Renal cortex interstitium (tissue), 11 donors: ENCODE data around the gene FADS1. TPM values are rescaled to one million over a fixed set of nuclear protein-coding genes. Genes with fewer than 3 reads are reported as not detected.

Source experiments
- DNase-seq, 11 donors: peaks; one replicate each; pipeline ENCODE4 v3.0.0-alpha.2; 2013; ENCODE audit warnings: low read depth in 9 of 11, low spot score in 4 of 11; ENCODE audit errors: extremely low read depth in 1 of 11
- polyA plus RNA-seq, 3 donors: library from polyadenylated mRNA; unstranded; fragments of 120-200 nt; gene quantifications; one replicate each; pipeline ENCODE4 v1.2.1, GENCODE V29; 2013; ENCODE audit not compliant: insufficient read length in 3 of 3

The FADS1 gene
- polyA plus RNA-seq, 3 donors, result 52.2 to 54.9 (median 54.7) TPM

DNA sequence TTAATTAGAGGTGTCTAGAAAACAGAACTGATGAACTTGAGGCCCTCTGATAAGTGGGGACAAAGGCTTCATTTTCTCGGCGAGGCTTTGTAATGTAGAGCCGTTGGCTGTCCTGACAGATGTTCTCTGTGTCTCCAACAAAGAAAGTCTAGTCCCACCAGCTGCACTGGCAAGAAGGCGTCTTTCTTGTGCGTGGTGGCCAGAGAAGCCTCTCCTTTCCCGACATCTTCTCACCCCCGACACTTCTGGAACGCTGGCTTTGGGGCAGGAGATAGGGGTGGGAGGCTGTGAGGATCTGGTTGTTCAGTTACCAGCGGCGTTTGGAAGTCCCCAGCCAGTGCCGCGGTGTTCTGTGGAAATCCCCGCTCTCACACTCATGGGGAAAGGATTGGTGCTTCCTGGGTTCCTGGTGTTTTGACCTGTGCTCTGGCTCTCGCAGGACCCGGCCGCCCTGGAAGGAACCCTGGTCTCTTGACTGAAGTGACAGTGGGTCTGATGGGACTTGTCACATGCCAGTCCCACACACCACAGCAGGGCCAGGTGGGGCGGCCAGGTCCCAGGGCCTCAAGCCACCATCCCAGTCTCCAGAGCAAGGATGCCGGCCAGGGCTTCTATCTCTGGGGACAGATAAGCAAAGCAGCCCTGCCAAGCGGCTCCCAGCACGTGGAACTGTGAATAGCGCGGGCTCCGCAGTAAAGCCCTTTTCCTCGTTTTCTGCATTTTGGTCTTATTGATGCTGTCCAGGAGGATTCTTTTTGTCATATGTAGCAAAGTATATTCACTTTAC lies 34.5 kb upstream of the FADS1 start:
- no peak for DNase-seq

GRCh38 chr11:61850687-61851086 lies 33.9 kb upstream of the FADS1 start:
- DNase-seq, result no peak

DNA sequence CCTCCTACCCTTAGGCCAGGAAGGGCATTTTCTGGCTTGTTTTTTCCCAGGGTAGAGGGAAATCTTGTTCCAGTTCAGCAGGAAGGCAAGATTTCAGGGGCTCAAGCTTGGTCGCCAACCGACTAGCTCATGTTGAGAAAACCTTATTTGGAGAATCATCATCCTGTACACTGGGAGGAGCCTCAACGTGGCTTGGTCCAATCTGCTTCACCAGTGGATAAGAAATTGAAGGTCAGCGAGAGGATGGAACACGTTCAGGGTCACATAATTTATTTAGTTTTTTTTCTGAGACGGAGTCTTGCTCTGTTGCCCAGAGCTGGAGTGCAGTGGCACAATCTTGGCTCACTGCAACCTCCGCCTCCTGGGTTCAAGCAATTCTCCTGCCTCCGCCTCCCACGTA lies 31.8 kb upstream of the FADS1 start:
- DNase-seq, result no peak

DNA sequence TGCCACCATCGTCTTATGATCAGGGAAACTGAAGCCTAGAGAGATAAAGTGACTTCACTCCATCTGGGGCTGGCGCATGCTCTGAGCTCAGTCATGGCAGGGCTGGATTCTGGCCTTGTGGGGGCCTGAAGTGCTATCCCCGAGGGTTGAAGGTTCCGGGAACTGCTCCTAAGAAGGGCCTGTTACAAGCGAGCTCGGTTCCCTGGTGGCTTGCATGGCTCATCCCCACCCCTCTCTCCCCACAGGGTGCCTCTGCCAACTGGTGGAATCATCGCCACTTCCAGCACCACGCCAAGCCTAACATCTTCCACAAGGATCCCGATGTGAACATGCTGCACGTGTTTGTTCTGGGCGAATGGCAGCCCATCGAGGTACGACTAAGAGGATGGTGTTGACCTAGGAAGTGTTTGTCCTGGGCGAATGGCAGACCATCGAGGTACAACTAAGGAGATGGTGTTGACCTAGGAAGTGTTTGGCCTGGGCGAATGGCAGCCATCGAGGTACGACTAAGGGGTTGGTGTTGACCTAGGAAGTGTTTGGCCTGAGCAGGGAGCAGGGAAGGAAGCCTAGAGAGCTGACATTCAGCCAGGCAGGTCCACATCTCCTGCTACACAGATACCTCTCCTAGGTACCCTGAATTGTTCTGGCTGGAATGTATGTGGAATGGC lies 31.2 kb upstream of the FADS1 start:
- DNase-seq, result no peak

DNA sequence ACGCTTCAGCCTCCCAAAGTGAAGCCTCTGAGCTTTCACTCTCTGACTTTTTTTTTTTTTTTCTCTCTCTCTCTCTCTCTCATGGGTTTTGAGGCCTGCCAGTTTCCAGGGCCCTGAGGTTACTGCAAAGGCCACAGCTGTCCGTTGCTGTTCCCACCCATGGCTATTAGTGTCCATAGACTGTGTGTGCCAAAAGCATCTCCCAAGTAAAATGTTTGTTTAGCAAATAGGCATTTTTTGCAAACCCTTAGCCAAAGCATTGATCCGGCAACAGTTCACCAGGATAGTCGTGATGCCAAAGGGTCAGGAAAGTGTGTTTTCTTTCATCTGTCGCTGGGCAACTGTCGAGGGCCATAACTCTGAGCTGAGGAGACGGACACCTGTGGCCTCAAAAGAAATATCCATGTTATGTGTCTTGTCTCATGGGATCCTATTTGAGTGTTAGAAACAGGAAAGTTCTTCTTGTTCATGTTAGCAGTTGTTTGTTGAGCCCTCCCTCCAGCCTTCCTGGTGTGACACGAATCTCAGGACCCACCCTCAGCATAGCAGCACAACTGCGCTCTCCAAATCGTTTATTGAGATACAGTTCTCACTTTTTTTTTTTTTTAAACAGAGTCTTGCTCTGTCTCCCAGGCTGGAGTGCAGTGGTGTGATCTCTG lies 29.7 kb upstream of the FADS1 start:
- DNase-seq, result no peak

DNA sequence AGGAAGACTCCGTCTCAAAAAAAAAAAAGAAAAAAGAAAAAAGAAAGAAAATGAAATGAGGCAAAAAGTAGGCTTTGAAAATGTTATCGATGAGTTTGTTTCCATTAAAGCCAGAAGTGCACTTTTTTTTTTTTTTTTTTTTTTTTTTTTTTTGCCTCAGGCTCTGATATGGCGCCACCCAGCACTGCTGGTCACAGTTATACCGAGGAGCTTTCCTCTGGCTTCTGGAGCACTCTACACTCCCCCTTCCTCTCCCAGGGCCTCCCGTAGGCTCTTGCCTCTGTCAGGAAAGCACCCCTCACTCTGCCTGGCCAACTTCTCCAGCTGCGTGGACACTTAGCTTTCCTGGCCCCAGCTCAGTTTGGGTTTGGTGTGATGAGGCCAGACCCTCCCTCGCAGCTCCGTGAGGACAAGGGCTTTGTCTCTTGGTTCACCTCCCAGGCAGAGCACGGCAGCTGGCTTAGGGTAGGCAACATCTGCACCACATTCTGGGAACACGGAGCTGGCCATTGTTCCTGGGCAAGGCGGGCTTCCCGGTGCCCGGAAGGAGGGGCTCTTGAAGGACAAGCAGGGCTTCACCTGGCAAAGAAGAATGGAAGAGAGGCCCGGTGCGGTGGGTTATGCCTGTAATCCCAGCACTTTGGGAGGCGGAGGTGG lies 28.2 kb upstream of the FADS1 start:
- DNase-seq, result no peak

DNA sequence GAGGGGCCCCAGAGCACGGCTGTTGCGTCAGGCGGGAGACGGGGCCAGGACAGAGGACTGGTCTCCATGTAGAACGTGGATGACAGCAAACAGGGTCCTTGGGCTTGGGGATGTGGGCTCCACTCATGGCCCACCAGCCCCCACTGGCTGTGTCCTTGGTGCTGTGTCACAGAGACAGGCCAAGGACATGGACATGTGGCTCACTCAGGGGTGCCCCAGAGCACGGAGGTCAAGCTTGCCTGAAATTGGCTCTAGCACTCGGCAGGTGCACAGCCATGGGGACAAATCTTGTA lies 25.7 kb upstream of the FADS1 start:
- DNase-seq, result no peak

DNA sequence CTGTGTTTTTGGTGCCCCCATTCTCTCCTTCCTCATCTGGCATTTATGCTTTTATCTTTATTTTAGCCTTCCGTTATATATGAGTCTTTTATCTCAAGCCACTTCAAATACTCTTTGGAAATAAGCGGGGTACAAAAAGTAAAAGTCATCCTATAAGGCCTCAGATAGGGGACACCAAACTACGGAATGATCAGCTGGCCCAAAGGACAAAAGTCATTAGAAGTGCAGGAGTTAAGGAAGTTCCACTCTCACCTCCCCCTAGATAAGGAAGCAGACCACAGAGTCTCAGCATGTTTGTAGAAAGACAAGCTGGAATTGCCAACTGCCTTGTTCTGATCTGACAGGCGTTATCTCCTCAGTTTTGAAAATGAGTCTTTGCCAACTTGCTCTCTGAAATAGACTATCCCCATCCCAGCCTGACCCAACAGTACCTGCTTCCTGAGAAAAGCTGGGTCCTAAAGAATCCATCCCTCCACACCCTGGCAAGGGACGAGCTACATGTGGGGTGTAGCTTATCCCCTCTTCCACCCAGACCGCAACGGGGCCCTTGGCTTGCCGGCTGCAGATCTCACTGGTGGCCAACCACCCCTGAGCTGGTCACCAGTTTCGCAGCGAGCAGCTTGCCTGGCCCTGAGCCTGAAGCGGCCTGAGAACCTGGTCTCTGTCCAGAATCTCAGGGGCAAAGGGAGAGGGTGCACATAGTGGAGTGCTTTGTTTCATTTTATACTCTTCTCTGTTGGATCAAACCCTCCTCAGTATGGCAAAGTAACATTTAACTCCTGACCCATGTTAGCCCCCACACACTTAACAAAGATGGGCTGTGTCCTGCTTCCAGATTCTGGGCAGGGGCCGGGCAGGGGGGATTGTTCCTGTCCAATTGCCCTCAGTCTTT lies 25.1 kb upstream of the FADS1 start:
- no peak for DNase-seq

DNA sequence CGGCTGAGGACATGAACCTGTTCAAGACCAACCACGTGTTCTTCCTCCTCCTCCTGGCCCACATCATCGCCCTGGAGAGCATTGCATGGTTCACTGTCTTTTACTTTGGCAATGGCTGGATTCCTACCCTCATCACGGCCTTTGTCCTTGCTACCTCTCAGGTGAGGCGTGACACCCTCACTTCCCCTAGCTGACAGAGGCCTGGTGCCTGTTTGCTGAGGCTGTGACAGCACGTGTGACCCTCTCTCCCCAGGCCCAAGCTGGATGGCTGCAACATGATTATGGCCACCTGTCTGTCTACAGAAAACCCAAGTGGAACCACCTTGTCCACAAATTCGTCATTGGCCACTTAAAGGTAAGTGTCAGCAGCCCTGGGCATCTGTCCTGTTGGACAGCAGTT lies 23.6 kb upstream of the FADS1 start:
- no peak for DNase-seq

GRCh38 chr11:61839742-61840141 lies 22.9 kb upstream of the FADS1 start:
- DNase-seq, result no peak

GRCh38 chr11:61838921-61839320 lies 22.1 kb upstream of the FADS1 start:
- no peak for DNase-seq

- DNase-seq, result no peak
These were observed 21.7 kb upstream of the FADS1 start for GRCh38 chr11:61838501-61838900.

- DNase-seq, result no peak
These were observed 20.7 kb upstream of the FADS1 start for GRCh38 chr11:61837411-61838005.

- no peak for DNase-seq
These were observed 19.4 kb upstream of the FADS1 start for GRCh38 chr11:61836193-61836592.

DNA sequence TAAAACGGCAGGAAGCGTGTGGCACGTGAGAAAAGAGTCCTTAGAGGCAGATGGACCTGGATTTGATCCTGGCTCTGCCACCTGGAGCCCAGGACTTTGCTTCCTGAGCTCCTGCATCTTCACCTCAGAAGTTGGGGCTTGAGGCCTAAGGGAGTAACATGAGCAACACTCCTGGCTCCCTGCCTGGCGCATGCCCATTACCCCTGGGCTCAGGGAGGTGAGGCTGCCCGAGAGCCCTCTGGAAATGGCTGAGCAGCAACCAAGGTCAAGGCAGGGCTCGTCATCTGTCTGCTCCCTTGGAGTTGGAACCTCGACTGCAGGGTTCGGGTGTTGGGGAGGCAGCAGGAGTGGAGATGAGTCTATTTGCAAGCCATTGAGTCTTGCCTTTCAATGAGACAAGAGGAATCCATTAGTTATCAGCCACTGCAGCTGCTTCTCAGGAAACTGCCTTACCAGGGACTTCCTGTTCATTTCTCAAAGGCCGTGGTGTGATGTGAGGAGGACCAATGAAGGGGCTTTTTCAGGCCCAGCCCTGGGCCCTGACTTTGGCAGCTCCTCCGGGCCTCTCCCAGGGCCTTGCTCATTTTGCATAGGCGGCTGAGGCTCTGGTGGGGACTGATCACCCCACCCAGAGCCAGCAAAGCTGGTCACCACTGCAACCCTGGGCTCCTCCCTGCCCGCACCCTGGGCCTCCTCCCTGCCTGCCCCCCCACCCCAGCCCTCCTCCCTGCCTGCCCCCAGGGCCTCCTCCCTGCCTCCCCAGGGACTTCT lies 17.7 kb upstream of the FADS1 start:
- peak in 2 of 11 donors; percentile 14 to 25 for DNase-seq

DNA sequence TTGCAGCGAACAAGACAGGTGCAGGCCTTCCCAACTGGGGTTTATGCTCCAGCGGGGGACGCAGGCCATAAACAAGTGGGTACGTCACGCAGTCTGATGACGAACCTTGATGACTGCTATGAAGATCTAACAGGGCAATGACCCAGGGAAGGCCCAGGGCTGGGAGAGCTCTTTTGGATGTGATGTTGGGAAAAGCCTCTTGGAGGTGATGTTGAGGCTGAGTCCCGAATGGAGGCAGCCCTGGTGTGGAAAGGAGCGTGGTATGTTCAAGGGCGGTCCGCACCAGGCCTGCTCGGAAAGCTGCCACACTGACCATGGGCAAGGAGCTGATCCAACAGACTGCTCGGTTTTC lies 17.1 kb upstream of the FADS1 start:
- DNase-seq, result no peak

- no peak for DNase-seq
These were observed 16.7 kb upstream of the FADS1 start for GRCh38 chr11:61833471-61833870.

GRCh38 chr11:61832754-61833153 lies 16.0 kb upstream of the FADS1 start:
- DNase-seq, result no peak
